SU-DHL-6 (cell line): Measurements from ENCODE around the gene CPLANE2.

Experiments used
- H2AFZ ChIP-seq: fragments of 200-600 bp; sonication (generic); 2 replicates; pipeline ENCODE4 v1.6.1; 2014; ENCODE audit warnings: low read depth, mild to moderate bottlenecking, moderate library complexity, mixed read lengths, antibody characterized with exemption, low read length; ENCODE audit not compliant: severe bottlenecking
- H3F3A ChIP-seq: fragments of 200-600 bp; shearing (Covaris generic); 2 replicates; pipeline ENCODE4 v1.6.0; 2016; ENCODE audit warnings: antibody characterized with exemption, mild to moderate bottlenecking; ENCODE audit not compliant: insufficient read depth
- H3K27ac ChIP-seq: fragments of 200-600 bp; sonication (generic); 2 replicates; pipeline ENCODE4 v1.5.1; 2016; ENCODE audit warnings: low read depth, mild to moderate bottlenecking, low read length, moderate library complexity, mixed read lengths
- H3K27me3 ChIP-seq: fragments of 200-600 bp; sonication (generic), shearing (Covaris generic); 2 replicates; pipeline ENCODE4 v1.6.0; 2014; ENCODE audit warnings: mild to moderate bottlenecking, low read length
- H3K36me3 ChIP-seq: fragments of 200-600 bp; sonication (generic); 2 replicates; pipeline ENCODE4 v1.6.1; 2014; ENCODE audit warnings: mild to moderate bottlenecking, low read length, mixed read lengths
- H3K4me2 ChIP-seq: fragments of 300-600, 200-600 bp; shearing (Covaris generic), sonication (generic); 2 replicates; pipeline ENCODE4 v1.6.0; 2014; ENCODE audit warnings: low read length, low read depth, mild to moderate bottlenecking; ENCODE audit not compliant: poor library complexity, severe bottlenecking
- H3K4me3 ChIP-seq: fragments of 200-600 bp; sonication (generic); 2 replicates; pipeline ENCODE4 v1.5.1; 2014; ENCODE audit warnings: antibody characterized with exemption, low read length, mild to moderate bottlenecking, mixed read lengths; ENCODE audit not compliant: insufficient read depth, poor library complexity, severe bottlenecking
- H3K79me2 ChIP-seq: fragments of 200-600 bp; sonication (generic); 2 replicates; pipeline ENCODE4 v1.6.1; 2014; ENCODE audit warnings: mild to moderate bottlenecking, low read length, moderate library complexity; ENCODE audit not compliant: insufficient read depth
- H3K9ac ChIP-seq: fragments of 200-600 bp; sonication (generic); 2 replicates; pipeline ENCODE4 v1.7.0; 2014; ENCODE audit warnings: mild to moderate bottlenecking, low read length
- H3K9me2 ChIP-seq: fragments of 200-600 bp; sonication (generic); replicated peaks from 2 replicates; pipeline ENCODE4 v1.6.1; 2014; ENCODE audit warnings: low read length; ENCODE audit not compliant: insufficient read depth
- H3K9me3 ChIP-seq: fragments of 200-600 bp; sonication (generic); 2 replicates; pipeline ENCODE4 v1.6.1; 2014; ENCODE audit warnings: low read length, mixed read lengths; ENCODE audit not compliant: insufficient read depth
- H4K20me1 ChIP-seq: fragments of 200-600 bp; sonication (generic); 2 replicates; pipeline ENCODE4 v1.6.1; 2014; ENCODE audit warnings: low read depth, mild to moderate bottlenecking, antibody characterized with exemption, low read length, moderate library complexity, mixed read lengths
- EZH2phosphoT487 ChIP-seq: fragments of 200-600 bp; sonication (generic), shearing (Covaris generic); conservative IDR thresholded peaks from 2 replicates; pipeline ENCODE4 v1.6.1; 2018; ENCODE audit warnings: mild to moderate bottlenecking, antibody characterized with exemption, low read length, moderate library complexity, mixed read lengths
- TF ChIP-seq, protein P1 (sequence below): fragments of 200-600 bp; sonication (generic); IDR thresholded peaks from one replicate; pipeline ENCODE4 v1.5.1; 2017; ENCODE audit warnings: antibody characterized with exemption, mild to moderate bottlenecking, low read length, moderate library complexity; ENCODE audit not compliant: insufficient read depth, poor library complexity, severe bottlenecking

The CPLANE2 gene

DNA sequence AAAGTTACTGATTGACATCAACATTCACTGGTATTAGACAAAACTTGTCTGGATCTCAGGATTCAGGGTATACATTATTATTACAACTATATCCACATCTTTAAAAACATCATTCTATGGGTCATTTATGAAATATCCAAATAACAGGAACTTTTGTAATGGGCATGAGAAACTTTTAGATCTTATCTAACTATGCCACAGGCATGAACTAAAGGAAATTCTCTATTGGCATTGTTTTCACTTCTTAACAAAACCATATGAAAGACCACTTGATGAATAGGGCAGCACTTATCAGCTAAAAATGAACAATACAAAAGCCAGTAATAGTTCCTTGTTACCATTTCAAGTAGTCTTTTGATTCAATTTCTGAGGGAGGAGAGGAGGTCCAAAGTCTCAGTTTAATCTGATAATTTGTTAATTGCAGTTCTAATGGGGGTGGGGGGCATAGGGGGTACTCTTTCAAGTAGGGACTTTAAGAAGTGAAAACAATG lies 30.8 kb upstream of the CPLANE2 start:
- H3K9me2 ChIP-seq = no peaks in the 10 kb centered on the region
- no peaks in the 10 kb centered on the region for H4K20me1 ChIP-seq
- no peaks in the 10 kb centered on the region for H3K27me3 ChIP-seq
- H3K4me3 ChIP-seq = no peak overlapping the region
- no peaks in the 10 kb centered on the region for H3F3A ChIP-seq
- H3K79me2 ChIP-seq = no peaks in the 10 kb centered on the region
- H3K9ac ChIP-seq = no peak overlapping the region
- no peaks in the 10 kb centered on the region for H3K36me3 ChIP-seq
- TF ChIP-seq, protein P1, sequence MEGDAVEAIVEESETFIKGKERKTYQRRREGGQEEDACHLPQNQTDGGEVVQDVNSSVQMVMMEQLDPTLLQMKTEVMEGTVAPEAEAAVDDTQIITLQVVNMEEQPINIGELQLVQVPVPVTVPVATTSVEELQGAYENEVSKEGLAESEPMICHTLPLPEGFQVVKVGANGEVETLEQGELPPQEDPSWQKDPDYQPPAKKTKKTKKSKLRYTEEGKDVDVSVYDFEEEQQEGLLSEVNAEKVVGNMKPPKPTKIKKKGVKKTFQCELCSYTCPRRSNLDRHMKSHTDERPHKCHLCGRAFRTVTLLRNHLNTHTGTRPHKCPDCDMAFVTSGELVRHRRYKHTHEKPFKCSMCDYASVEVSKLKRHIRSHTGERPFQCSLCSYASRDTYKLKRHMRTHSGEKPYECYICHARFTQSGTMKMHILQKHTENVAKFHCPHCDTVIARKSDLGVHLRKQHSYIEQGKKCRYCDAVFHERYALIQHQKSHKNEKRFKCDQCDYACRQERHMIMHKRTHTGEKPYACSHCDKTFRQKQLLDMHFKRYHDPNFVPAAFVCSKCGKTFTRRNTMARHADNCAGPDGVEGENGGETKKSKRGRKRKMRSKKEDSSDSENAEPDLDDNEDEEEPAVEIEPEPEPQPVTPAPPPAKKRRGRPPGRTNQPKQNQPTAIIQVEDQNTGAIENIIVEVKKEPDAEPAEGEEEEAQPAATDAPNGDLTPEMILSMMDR = no peak
- TF ChIP-seq EZH2phosphoT487 = no peak
- no peak overlapping the region for H3K27ac ChIP-seq
- no peak overlapping the region for H2AFZ ChIP-seq
- no peaks in the 10 kb centered on the region for H3K9me3 ChIP-seq
- no peak overlapping the region for H3K4me2 ChIP-seq

GRCh38 chr1:16266411-16267118 lies 29.6 kb upstream of the CPLANE2 start:
- Histone ChIP-seq H2AFZ (no peak overlapping the region), H3F3A (no peaks in the 10 kb centered on the region), H3K4me3 (no peak overlapping the region), H3K36me3 (no peaks in the 10 kb centered on the region), H3K27ac (no peak overlapping the region), H4K20me1 (no peaks in the 10 kb centered on the region), H3K9ac (no peak overlapping the region), H3K27me3 (no peaks in the 10 kb centered on the region), H3K9me2 (no peaks in the 10 kb centered on the region), H3K9me3 (no peaks in the 10 kb centered on the region), H3K4me2 (no peak overlapping the region), H3K79me2 (no peaks in the 10 kb centered on the region)
- TF ChIP-seq EZH2phosphoT487 = no peak
- TF ChIP-seq, protein P1 = no peak

GRCh38 chr1:16262067-16262466 lies 25.1 kb upstream of the CPLANE2 start:
- Histone ChIP-seq H3K4me2 (no peak overlapping the region), H3K4me3 (no peak overlapping the region), H3K9me2 (no peaks in the 10 kb centered on the region), H3K9ac (no peak overlapping the region), H3K27ac (no peak overlapping the region), H2AFZ (no peak overlapping the region), H3K79me2 (no peaks in the 10 kb centered on the region), H3K9me3 (no peaks in the 10 kb centered on the region), H3K27me3 (no peaks in the 10 kb centered on the region), H3K36me3 (no peaks in the 10 kb centered on the region), H3F3A (no peaks in the 10 kb centered on the region), H4K20me1 (no peaks in the 10 kb centered on the region)
- no peak for TF ChIP-seq EZH2phosphoT487
- TF ChIP-seq, protein P1 = no peak
